ENCODE results near the gene C3orf22.

GRCh38 chr3:126533506-126533905, 25.2 kb downstream of the C3orf22 start:
- TF ChIP-seq EZH2 (IDR thresholded peaks at IDR 0.05; ENCODE audit: insufficient read depth, poor library complexity, severe bottlenecking) (no peak), EZH2phosphoT487 (IDR thresholded peaks at IDR 0.05; ENCODE audit: insufficient read depth, low read depth) (no peak)
